GM23248 (cell line): ENCODE data around the gene NOTCH2NLA. TPM values are rescaled to one million over a fixed set of nuclear protein-coding genes. Genes with fewer than 3 reads are reported as not detected.
A peak's percentile ranks its signal among the peaks of the same experiment; 100 is the strongest.
"Not testable (repeated sequence)": the region's sequence is repeated elsewhere in the genome, so short reads cannot be mapped to it uniquely, and the experiment has no call there.

Experiments used
- DNase-seq: peaks from one replicate; pipeline ENCODE4 v3.0.0-alpha.2; 2015
- H2AFZ ChIP-seq: fragments of 200-600 bp; sonication (generic); 2 replicates; pipeline ENCODE4 v1.6.1; 2016; ENCODE audit warnings: antibody characterized with exemption
- H3F3A ChIP-seq: fragments of 200-600 bp; sonication (generic); 2 replicates; pipeline ENCODE4 v1.6.1; 2016; ENCODE audit warnings: mild to moderate bottlenecking, antibody characterized with exemption, mixed run types; ENCODE audit not compliant: insufficient read depth
- H3K27ac ChIP-seq: fragments of 200-600 bp; sonication (generic); 2 replicates; pipeline ENCODE4 v1.5.1; 2016; ENCODE audit warnings: mild to moderate bottlenecking
- H3K27me3 ChIP-seq: fragments of 200-600 bp; sonication (generic); replicated peaks from 2 replicates; pipeline ENCODE4 v1.6.1; 2016; ENCODE audit warnings: mild to moderate bottlenecking; ENCODE audit not compliant: insufficient read depth
- H3K36me3 ChIP-seq: fragments of 200-600 bp; sonication (generic); 2 replicates; pipeline ENCODE4 v1.6.1; 2016; ENCODE audit warnings: low read depth, mild to moderate bottlenecking
- H3K4me1 ChIP-seq: fragments of 200-600 bp; sonication (generic); 2 replicates; pipeline ENCODE4 v1.6.1; 2016; ENCODE audit warnings: mild to moderate bottlenecking; ENCODE audit not compliant: insufficient read depth
- H3K4me2 ChIP-seq: fragments of 200-600 bp; sonication (generic); one replicate; pipeline ENCODE4 v1.6.1; 2016; ENCODE audit warnings: mild to moderate bottlenecking; ENCODE audit not compliant: unreplicated experiment
- H3K4me3 ChIP-seq: fragments of 200-600 bp; sonication (generic); 2 replicates; pipeline ENCODE4 v1.5.1; 2016; ENCODE audit warnings: mild to moderate bottlenecking
- H3K79me2 ChIP-seq: fragments of 200-600 bp; sonication (generic); 2 replicates; pipeline ENCODE4 v1.6.1; 2016; ENCODE audit warnings: mild to moderate bottlenecking; ENCODE audit not compliant: insufficient read depth
- H3K9ac ChIP-seq: fragments of 200-600 bp; sonication (generic); 2 replicates; pipeline ENCODE4 v1.6.1; 2016; ENCODE audit warnings: mild to moderate bottlenecking
- H3K9me2 ChIP-seq: fragments of 200-600 bp; sonication (generic); 2 replicates; pipeline ENCODE4 v1.6.1; 2016; ENCODE audit warnings: mixed run types, mild to moderate bottlenecking, moderate library complexity; ENCODE audit not compliant: insufficient read depth
- H3K9me3 ChIP-seq: fragments of 200-600 bp; sonication (generic); one replicate; pipeline ENCODE4 v1.6.1; 2017; ENCODE audit warnings: low read depth
- H4K20me1 ChIP-seq: fragments of 200-600 bp; sonication (generic); 2 replicates; pipeline ENCODE4 v1.6.0; 2016; ENCODE audit not compliant: insufficient read depth
- WGBS, 2 experiments: methylation state at CpG; one replicate each; pipeline ENCODE4 v1.1.6; 2015 to 2017; ENCODE audit warnings: low lambda C conversion rate in 2 of 2, low coverage in 1 of 2; ENCODE audit errors: missing lambda C conversion rate in 2 of 2; 5-methylcytosine and 5-hydroxymethylcytosine counted together
- in situ Hi-C: fragments of 300-500 bp; cut with MboI; formaldehyde crosslinking; loops from 2 replicates; pipeline ENCODE4 v1.15.0; 2020
- polyA plus RNA-seq: library from polyadenylated mRNA; unstranded; fragments of >200 nt; fragmentation: Nextera tagmentation; extraction: Ambion mirVana; gene quantifications from 2 replicates; pipeline ENCODE4 v1.2.1, GENCODE V29; 2016
- total RNA-seq: library from RNA; depleted of rRNA; stranded (reverse); fragments of >200 nt; shearing (Covaris generic); gene quantifications from 2 replicates; pipeline ENCODE4 v1.2.3, GENCODE V29; 2014; rRNA removed

Gene NOTCH2NLA
- total RNA-seq (45.3 and 46.4 TPM in 2 replicates), polyA plus RNA-seq (20.0 and 21.5 TPM in 2 replicates)

DNA sequence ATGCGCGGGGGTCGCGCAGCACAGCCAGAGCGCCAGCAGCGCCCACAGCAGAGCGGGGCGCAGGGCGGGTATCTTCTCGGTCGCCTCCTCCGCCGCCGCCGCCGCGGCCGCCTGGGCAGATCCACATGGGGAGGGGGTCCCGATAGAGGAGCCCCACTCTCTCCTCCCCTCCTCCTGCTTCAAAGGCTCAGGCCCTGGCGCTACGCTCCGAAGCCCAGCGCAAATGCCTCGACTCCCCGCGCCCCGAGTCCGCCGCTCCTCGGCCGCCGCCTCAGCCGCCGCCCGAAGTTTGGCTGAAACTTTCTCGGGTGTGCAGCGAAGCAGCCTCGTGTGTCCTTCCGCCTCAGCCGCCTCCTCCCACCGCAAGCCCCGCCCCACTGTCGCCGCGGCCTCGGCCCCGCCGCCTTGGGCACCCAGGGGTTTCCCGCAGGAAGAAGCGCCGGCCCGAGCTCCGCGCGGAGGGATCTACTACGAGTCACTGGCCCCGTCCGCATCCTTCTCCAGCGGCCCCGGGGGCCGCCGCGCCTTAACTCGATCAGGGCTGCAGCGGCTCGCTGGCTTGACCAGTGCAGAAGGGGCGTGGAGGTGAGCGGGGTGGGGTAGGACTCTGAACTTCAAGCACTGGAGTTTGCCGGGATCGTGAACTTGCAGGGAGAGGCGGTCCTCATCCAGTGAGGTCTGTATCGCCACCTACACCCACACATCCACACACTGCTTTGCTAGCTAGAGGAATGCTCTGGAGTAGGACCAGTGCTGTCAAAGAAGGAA lies at the start of gene NOTCH2NLA:
Gene NOTCH2NLA, minus strand, starts transcription at position 312 of the 768 bp plus-strand sequence. CDS start 39,684 bp downstream, outside the sequence.
- 0% methylated on average over 3 to 26 of the region's 72 CpGs for WGBS, 2 experiments
- H3K4me1 ChIP-seq, H3K9me2 ChIP-seq, in situ Hi-C loops, H4K20me1 ChIP-seq, DNase-seq, H3K79me2 ChIP-seq, H3K27me3 ChIP-seq, H3F3A ChIP-seq, H3K36me3 ChIP-seq, H3K4me2 ChIP-seq, H2AFZ ChIP-seq, H3K9me3 ChIP-seq: not testable (repeated sequence)
- Histone ChIP-seq H3K27ac (peak within 1 kb of the TSS; percentile 66), H3K9ac (peak within 1 kb of the TSS; percentile 82), H3K4me3 (peak within 1 kb of the TSS; percentile 77)

DNA sequence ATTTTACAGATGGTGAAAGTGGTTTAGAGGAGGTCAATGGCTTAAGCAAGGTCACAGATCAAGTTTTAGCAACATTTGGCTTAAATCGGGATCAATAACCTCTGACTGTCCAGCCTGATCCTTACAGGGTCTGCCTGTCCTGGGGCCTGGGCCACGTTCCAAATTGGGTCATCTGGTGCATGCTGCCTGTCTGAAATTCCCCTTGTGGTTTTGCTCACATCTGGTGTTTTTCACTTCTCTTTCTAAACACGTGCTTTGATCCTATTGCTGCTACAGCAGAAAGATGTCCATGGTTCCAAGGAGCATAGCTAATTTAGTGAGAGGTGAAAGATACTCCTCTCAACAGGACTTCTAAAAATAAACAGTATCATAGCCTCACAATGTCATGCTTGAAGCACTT lies 49.5 kb upstream of the NOTCH2NLA start:
- H3K4me1 ChIP-seq, H3K9ac ChIP-seq, H3K9me2 ChIP-seq, H2AFZ ChIP-seq, DNase-seq, H3K9me3 ChIP-seq, H3F3A ChIP-seq, H3K4me3 ChIP-seq, H3K27ac ChIP-seq, in situ Hi-C loops, H3K79me2 ChIP-seq, H3K36me3 ChIP-seq, H3K27me3 ChIP-seq, H4K20me1 ChIP-seq, H3K4me2 ChIP-seq: not testable (repeated sequence)
- no CpG with 5 or more reads among the region's 3 CpGs for WGBS, 2 experiments

DNA sequence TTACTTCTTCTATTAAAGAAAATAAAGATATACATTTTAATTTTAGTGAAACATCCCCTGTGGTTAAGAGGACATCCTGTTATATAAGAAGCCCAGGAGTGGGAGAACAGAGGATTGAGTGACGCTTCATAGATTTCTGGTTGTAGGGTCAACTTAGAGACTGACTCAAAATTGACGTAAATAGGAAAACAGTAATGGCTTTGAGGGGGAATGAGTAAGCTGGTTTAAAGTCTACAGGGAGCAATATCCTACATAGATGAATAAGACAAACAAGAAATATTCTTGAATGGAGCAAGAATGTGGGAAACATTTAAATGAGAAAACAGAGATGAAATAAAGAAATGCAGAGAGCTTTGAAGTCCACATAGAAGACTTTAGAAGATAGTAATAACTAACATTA lies 48.3 kb upstream of the NOTCH2NLA start:
- H3K9me3 ChIP-seq, H3F3A ChIP-seq, H3K9ac ChIP-seq, H3K4me3 ChIP-seq, H3K27ac ChIP-seq, H3K9me2 ChIP-seq, H3K27me3 ChIP-seq, H3K79me2 ChIP-seq, in situ Hi-C loops, H2AFZ ChIP-seq, H3K36me3 ChIP-seq, H3K4me1 ChIP-seq, H4K20me1 ChIP-seq, DNase-seq, H3K4me2 ChIP-seq: not testable (repeated sequence)
- no CpG with 5 or more reads among the region's 2 CpGs for WGBS, 2 experiments

- in situ Hi-C loops, H3K9me2 ChIP-seq, H3K9ac ChIP-seq, H3K36me3 ChIP-seq, H3K79me2 ChIP-seq, H3K4me2 ChIP-seq, H3K27me3 ChIP-seq, H3K9me3 ChIP-seq, H3K4me1 ChIP-seq, H3K4me3 ChIP-seq, H3F3A ChIP-seq, DNase-seq, H3K27ac ChIP-seq, H4K20me1 ChIP-seq, H2AFZ ChIP-seq: not testable (repeated sequence)
- no CpG with 5 or more reads among the region's 3 CpGs for WGBS, 2 experiments
Observed at GRCh38 chr1:146274083-146274482, 45.3 kb upstream of the NOTCH2NLA start.

DNA sequence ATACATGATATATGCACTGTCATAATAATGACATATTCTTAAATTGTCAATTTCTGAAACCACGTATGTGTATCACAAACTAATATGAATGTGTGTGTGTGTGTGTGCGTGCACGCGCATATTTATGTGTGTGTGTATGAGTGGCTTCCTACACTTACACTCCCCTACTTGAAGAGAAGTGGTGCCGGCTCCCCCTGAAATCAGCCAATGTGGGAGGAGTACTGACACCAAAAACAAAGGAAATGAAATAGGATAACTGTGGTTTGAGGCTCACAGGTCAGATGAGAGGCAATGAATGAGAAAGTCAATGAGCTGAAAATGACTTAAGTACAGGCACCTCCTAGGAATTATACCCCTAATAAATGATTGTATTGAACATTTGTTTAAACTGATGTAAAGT lies 44.4 kb upstream of the NOTCH2NLA start:
- H3K27ac ChIP-seq, H3K36me3 ChIP-seq, H4K20me1 ChIP-seq, H3K4me3 ChIP-seq, H3K4me1 ChIP-seq, in situ Hi-C loops, H3K9me2 ChIP-seq, H3K79me2 ChIP-seq, H3K4me2 ChIP-seq, H3F3A ChIP-seq, DNase-seq, H3K9me3 ChIP-seq, H3K27me3 ChIP-seq, H2AFZ ChIP-seq, H3K9ac ChIP-seq: not testable (repeated sequence)
- no CpG with 5 or more reads among the region's 5 CpGs for WGBS, 2 experiments

DNA sequence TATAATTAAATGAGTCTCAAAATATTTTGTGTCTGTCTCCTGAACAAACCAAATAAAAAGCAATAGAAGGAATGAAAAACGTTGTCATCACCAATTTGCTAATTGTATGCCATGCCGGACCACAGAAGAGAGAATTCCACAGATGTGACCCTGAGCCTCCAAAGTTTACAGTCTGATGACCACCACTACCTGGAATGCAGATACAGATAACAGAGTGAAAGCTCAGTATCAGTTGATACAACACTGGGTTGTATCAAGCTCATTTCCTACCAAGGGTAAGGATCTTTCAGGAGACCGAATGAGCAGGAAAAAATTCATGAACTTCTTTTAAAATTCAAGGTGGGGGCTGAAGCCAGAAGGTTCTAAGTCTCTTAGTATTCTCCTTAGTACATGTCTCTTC lies 43.9 kb upstream of the NOTCH2NLA start:
- DNase-seq, H3K27ac ChIP-seq, H3K4me1 ChIP-seq, H3K4me2 ChIP-seq, H4K20me1 ChIP-seq, H3K9me2 ChIP-seq, H3K4me3 ChIP-seq, H3K9me3 ChIP-seq, H3F3A ChIP-seq, H3K36me3 ChIP-seq, in situ Hi-C loops, H2AFZ ChIP-seq, H3K79me2 ChIP-seq, H3K27me3 ChIP-seq, H3K9ac ChIP-seq: not testable (repeated sequence)
- no CpG with 5 or more reads among the region's 3 CpGs for WGBS, 2 experiments

- H3F3A ChIP-seq, H2AFZ ChIP-seq, H3K9ac ChIP-seq, H3K27ac ChIP-seq, H3K27me3 ChIP-seq, H4K20me1 ChIP-seq, DNase-seq, H3K4me2 ChIP-seq, H3K4me1 ChIP-seq, H3K4me3 ChIP-seq, H3K9me2 ChIP-seq, in situ Hi-C loops, H3K79me2 ChIP-seq, H3K9me3 ChIP-seq, H3K36me3 ChIP-seq: not testable (repeated sequence)
- no CpG with 5 or more reads among the region's 2 CpGs for WGBS, 2 experiments
Observed at GRCh38 chr1:146271977-146272376, 43.2 kb upstream of the NOTCH2NLA start.

GRCh38 chr1:146270129-146270528 lies 41.3 kb upstream of the NOTCH2NLA start:
- H3K9me2 ChIP-seq, H3K4me2 ChIP-seq, H3K36me3 ChIP-seq, H3K27me3 ChIP-seq, DNase-seq, H3K4me1 ChIP-seq, H3K27ac ChIP-seq, H3K4me3 ChIP-seq, H3K9me3 ChIP-seq, H3F3A ChIP-seq, H3K79me2 ChIP-seq, H4K20me1 ChIP-seq, H2AFZ ChIP-seq, in situ Hi-C loops, H3K9ac ChIP-seq: not testable (repeated sequence)
- no CpG with 5 or more reads among the region's 9 CpGs for WGBS, 2 experiments
